ENCODE data around the gene C1QTNF3. TPM values are rescaled to one million over a fixed set of nuclear protein-coding genes. Genes with fewer than 3 reads are reported as not detected.

C1QTNF3 gene
- total and polyA plus RNA-seq, 7 donors, result 0.46 to 32.8 (median 13.3) TPM

GRCh38 chr5:34053571-34054399, 10.8 kb upstream of the C1QTNF3 start:
- no peaks in the 10 kb centered on the region for H3K27me3 ChIP-seq
- H3K9me3 ChIP-seq, result no peaks in the 10 kb centered on the region
- 88 to 94% methylated on average over 5 of the region's 5 CpGs for WGBS, 2 donors
- no peak for DNase-seq
- H3K4me1 ChIP-seq, result peaks cover 0 to 19% (median 4%) of the 10 kb centered on the region in 4 donors
- TF ChIP-seq POLR2AphosphoS5 (IDR thresholded peaks at IDR 0.05), result no peak
- no peak for TF ChIP-seq EP300 (IDR thresholded peaks at IDR 0.05)
- TF ChIP-seq POLR2A (IDR thresholded peaks at IDR 0.05), result no peak
- TF ChIP-seq CTCF (IDR thresholded peaks at IDR 0.05), result no peak
- intact Hi-C loops (cut with DNase I), result no loop called here
- H3K36me3 ChIP-seq, result no peaks in the 10 kb centered on the region
- peak overlapping the region in 2 of 4 donors; percentile 7 to 19 for H3K27ac ChIP-seq
- no peak overlapping the region for H3K4me3 ChIP-seq

DNA sequence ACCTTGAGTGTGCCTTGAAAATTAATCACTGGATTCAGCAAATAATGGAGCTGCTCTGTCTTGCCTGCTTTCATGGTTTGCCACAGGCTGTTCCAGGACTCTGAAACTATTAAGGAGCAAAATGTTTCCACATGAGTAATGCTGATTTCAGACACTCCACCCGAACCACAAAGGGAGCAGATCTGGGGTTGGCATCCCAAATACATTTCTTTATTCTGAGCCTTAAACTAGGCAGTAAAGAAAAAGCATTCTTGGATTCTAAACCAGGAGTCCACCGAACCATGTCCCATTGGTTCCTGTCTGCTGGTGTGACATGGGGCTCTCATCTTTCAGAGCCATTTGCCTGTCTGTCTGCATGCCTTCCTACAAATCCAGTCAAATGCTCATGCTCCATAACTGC, 10.1 kb upstream of the C1QTNF3 start:
- TF ChIP-seq EP300 (IDR thresholded peaks at IDR 0.05) (no peak), CTCF (IDR thresholded peaks at IDR 0.05) (no peak), POLR2AphosphoS5 (IDR thresholded peaks at IDR 0.05) (no peak), POLR2A (IDR thresholded peaks at IDR 0.05) (no peak)
- no peaks in the 10 kb centered on the region for H3K27me3 ChIP-seq
- H3K9me3 ChIP-seq, result no peaks in the 10 kb centered on the region
- no peak overlapping the region for H3K4me3 ChIP-seq
- peaks cover 0 to 19% (median 4%) of the 10 kb centered on the region in 4 donors for H3K4me1 ChIP-seq
- peak overlapping the region in 2 of 4 donors; percentile 7 to 19 for H3K27ac ChIP-seq
- no peaks in the 10 kb centered on the region for H3K36me3 ChIP-seq
- DNase-seq, result no peak
- WGBS, 2 donors, result 81 to 89% methylated on average over 2 of the region's 2 CpGs
- intact Hi-C loops (cut with DNase I), result no loop called here

GRCh38 chr5:34051374-34051980, 8.5 kb upstream of the C1QTNF3 start:
- TF ChIP-seq POLR2A (IDR thresholded peaks at IDR 0.05), result no peak
- no peak for TF ChIP-seq EP300 (IDR thresholded peaks at IDR 0.05)
- TF ChIP-seq CTCF (IDR thresholded peaks at IDR 0.05), result no peak
- no peak for TF ChIP-seq POLR2AphosphoS5 (IDR thresholded peaks at IDR 0.05)
- no peak for DNase-seq
- Histone ChIP-seq H3K36me3 (no peaks in the 10 kb centered on the region), H3K4me3 (no peak overlapping the region), H3K4me1 (peaks cover 0 to 19% (median 4%) of the 10 kb centered on the region in 4 donors), H3K27me3 (no peaks in the 10 kb centered on the region), H3K9me3 (no peaks in the 10 kb centered on the region), H3K27ac (no peak overlapping the region)
- WGBS, 2 donors, result 92 to 93% methylated on average over 4 of the region's 4 CpGs
- intact Hi-C loops (cut with DNase I), result no loop called here

DNA sequence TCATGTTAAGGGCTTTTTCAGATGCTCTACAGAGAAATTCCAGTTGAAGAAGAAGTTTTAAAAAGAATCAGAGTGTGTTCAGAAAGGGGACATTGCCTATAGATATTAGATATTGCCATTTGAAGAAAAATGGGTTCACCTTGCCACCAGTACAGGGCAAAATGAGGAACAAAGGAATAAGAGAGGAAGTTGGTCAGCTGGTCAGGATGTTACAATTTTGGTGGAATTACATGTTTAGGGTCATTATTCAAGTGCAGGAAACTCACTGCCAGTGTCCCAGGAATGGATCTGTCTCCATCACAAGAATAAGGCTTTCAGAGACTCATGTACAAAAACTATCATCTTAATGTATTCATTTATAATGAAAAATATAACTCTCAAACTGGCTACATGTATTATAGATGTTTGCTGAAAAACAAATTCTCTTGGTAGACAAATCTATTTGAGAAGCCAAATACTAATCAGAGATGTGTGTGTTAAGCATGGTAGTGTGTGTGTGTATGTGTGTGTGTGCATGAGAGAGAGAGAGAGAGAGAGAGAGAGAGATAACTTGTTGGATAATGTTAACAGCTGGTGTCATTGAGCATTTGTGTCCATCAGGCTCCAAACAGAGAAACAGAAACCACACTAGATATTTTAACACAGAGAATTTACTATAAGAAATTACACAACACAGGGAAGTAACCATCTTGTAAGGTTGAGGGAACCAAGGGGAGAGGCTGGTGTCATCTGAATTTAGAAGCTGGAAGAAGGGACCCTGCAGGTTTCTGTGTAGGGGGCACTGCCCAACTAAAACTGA, 5.0 kb upstream of the C1QTNF3 start:
- intact Hi-C loops (cut with DNase I), result no loop called here
- Histone ChIP-seq H3K36me3 (no peaks in the 10 kb centered on the region), H3K27me3 (no peaks in the 10 kb centered on the region), H3K4me3 (no peak overlapping the region), H3K27ac (no peak overlapping the region), H3K4me1 (peaks cover 0 to 45% (median 35%) of the 10 kb centered on the region in 4 donors), H3K9me3 (no peaks in the 10 kb centered on the region)
- no peak for TF ChIP-seq CTCF (IDR thresholded peaks at IDR 0.05)
- TF ChIP-seq POLR2AphosphoS5 (IDR thresholded peaks at IDR 0.05), result no peak
- no peak for TF ChIP-seq EP300 (IDR thresholded peaks at IDR 0.05)
- TF ChIP-seq POLR2A (IDR thresholded peaks at IDR 0.05), result no peak
- DNase-seq, result no peak
